Ovary (tissue), 9 donors: ENCODE measurements around the gene HIVEP3. TPM values are rescaled to one million over a fixed set of nuclear protein-coding genes. Genes with fewer than 3 reads are reported as not detected.

Source experiments
- DNase-seq, 5 donors: peaks; one replicate each; pipeline ENCODE4 v3.0.0-alpha.2; 2019 to 2020
- H3K27ac ChIP-seq, 2 donors: fragments of 200-600 bp; one replicate each; pipeline versions ENCODE4 v1.5.1 to v1.8.0; 2019 to 2022
- H3K27me3 ChIP-seq: fragments of 200-600 bp; one replicate; pipeline ENCODE4 v1.8.0; 2022
- H3K36me3 ChIP-seq: fragments of 200-600 bp; sonication (generic); one replicate; pipeline ENCODE4 v1.5.1; 2019
- H3K4me1 ChIP-seq: one replicate; pipeline ENCODE4 v1.8.1; 2013; ENCODE audit warnings: mild to moderate bottlenecking, moderate library complexity; ENCODE audit not compliant: insufficient read depth
- H3K4me3 ChIP-seq: fragments of 200-600 bp; sonication (generic); one replicate; pipeline ENCODE4 v1.5.1; 2017
- H3K9me3 ChIP-seq, 2 donors: fragments of 200-600 bp in 1 of 2; sonication (generic) in 1 of 2; one replicate each; pipeline versions ENCODE4 v1.5.1 to v1.8.1; 2013 to 2019; ENCODE audit warnings: mild to moderate bottlenecking in 1 of 2, moderate library complexity in 1 of 2
- EP300 ChIP-seq: sonication (generic); formaldehyde crosslinking; IDR thresholded peaks from one replicate; pipeline ENCODE4 v1.6.1; 2017; ENCODE audit warnings: antibody characterized with exemption
- POLR2A ChIP-seq: fragments of 450-650 bp; IDR thresholded peaks from one replicate; pipeline ENCODE4 v1.6.1; 2017; ENCODE audit warnings: antibody characterized with exemption, mild to moderate bottlenecking, moderate library complexity
- WGBS, 3 donors: extraction: QIAGEN DNeasy Blood & Tissue Kit in 1 of 3; methylation state at CpG; one replicate each; pipeline versions ENCODE4 v1.1.5 to v1.1.7; 2013 to 2017; 5-methylcytosine and 5-hydroxymethylcytosine counted together
- intact Hi-C, 4 donors: fragments of 100-400 bp; cut with DNase I; formaldehyde crosslinking; loops; one replicate each; pipeline versions ENCODE4 v1.11.0 to v1.15.1; 2022 to 2023
- polyA plus RNA-seq, 2 donors: library from polyadenylated mRNA; stranded (reverse); fragments of 200-250 nt in 1 of 2; fragments of 350-450 nt in 1 of 2; fragmentation: Illumina TruSeq in 1 of 2; extraction: RNeasy Lipid Tissue Mini Kit (QIAGEN cat#74804) in 1 of 2; gene quantifications; one replicate each; pipeline ENCODE4 v1.2.3, GENCODE V29; 2013 to 2014
- total RNA-seq, 7 donors: library from RNA; depleted of rRNA in 2 of 7; stranded (reverse); fragments of >200 nt in 2 of 7; fragmentation: NEBNext Ultra II Directional in 3 of 7; extraction: Animal tissue kit (Norgen Biotek cat#: 25700) in 3 of 7; gene quantifications; one replicate each; pipeline versions ENCODE4 v1.1.0 to v1.2.4, GENCODE V29; 2016 to 2023
- TF ChIP-seq, protein P1 (sequence below), 3 donors: fragments of 450-650 bp in 2 of 3; fragments of 200-600 bp in 1 of 3; IDR thresholded peaks; one replicate each; pipeline versions ENCODE4 v1.5.1 to v1.8.0; 2016 to 2022; ENCODE audit warnings: antibody characterized with exemption in 3 of 3, mild to moderate bottlenecking in 1 of 3
- donor health status: DM: no; HTN: no; CAD: no; lungs with moderate emphysema.
- donor health status: DM: no; HTN: no; CAD: no.
- donor health status: Bipolar disorder and iron deficiency.
- donor health status: DM: yes; HTN: yes; CAD: no.
- donor health status: DM: no; HTN: no; CAD: no.
- donor health status: DM: yes; HTN: yes; CAD: no.

HIVEP3 gene
- total and polyA plus RNA-seq, 9 donors = 3.0 to 7.5 (median 5.2) TPM

DNA sequence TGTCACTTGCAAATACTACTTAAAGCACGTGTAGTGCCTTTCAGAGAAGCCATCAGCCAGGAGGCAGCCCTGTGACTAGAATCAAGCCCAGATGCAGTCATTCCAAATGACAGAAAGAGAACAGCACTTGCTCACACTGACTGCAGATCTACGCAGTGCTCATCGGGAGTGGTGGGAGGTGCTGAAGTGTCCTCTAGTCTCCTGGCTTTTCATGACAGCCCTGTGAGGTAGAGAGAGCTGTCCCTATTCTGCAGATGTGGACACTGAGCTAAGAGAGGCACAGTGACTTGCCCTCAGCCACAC, 371.9 kb downstream of the HIVEP3 start:
- 64 to 74% (median 72%) methylated on average over 3 of the region's 3 CpGs for WGBS, 3 donors
- Histone ChIP-seq H3K27me3 (no peaks in the 10 kb centered on the region), H3K4me3 (no peak overlapping the region), H3K27ac (no peak overlapping the region), H3K36me3 (no peaks in the 10 kb centered on the region), H3K9me3 (no peaks in the 10 kb centered on the region), H3K4me1 (no peaks in the 10 kb centered on the region)
- no peak for TF ChIP-seq POLR2A
- TF ChIP-seq EP300 = no peak
- TF ChIP-seq, protein P1, sequence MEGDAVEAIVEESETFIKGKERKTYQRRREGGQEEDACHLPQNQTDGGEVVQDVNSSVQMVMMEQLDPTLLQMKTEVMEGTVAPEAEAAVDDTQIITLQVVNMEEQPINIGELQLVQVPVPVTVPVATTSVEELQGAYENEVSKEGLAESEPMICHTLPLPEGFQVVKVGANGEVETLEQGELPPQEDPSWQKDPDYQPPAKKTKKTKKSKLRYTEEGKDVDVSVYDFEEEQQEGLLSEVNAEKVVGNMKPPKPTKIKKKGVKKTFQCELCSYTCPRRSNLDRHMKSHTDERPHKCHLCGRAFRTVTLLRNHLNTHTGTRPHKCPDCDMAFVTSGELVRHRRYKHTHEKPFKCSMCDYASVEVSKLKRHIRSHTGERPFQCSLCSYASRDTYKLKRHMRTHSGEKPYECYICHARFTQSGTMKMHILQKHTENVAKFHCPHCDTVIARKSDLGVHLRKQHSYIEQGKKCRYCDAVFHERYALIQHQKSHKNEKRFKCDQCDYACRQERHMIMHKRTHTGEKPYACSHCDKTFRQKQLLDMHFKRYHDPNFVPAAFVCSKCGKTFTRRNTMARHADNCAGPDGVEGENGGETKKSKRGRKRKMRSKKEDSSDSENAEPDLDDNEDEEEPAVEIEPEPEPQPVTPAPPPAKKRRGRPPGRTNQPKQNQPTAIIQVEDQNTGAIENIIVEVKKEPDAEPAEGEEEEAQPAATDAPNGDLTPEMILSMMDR (IDR thresholded peaks at IDR 0.05) = no peak
- intact Hi-C loops = no loop called here
- peak in 1 of 5 donors; percentile 9 for DNase-seq

DNA sequence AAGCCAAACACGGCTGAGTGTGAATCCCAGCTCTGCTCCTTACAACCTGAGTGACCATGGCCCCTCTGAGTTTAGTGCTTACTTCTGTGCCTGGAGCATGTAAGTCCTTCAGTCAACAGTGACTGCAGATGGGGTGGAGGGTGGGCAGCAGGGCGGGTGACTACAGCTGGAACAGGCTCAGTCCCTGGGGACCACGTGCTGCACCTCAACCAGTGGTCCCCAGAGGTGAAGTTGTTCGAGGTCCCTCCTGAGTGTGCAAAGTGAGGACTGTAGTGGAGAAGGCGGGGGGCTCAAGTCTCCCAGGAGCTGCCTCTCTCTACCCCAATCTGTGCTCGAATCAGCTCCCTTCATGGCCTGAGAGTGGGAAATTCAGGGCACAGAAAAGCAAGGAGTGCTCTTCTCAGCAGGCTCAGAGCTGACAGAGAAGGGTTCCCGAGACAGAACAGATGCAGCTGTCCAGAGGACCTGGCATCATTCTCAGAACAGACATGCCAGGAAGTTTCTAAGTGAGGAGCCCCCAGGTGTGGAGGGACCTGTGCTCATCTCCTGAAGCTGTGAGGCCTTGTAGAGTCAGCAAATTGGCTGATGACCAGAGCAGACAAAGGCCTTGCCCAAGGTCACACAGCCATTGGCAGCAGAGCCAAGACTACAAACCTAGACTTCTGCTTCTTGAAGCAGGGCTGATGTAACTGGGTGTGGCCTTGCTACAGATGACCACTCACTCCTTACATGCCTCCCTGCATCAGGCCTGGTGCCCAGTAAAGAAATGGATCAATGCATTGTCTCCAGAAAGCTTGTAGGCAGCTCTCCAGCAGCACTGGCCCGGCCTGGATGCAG, 372.5 kb downstream of the HIVEP3 start:
- H3K36me3 ChIP-seq = no peaks in the 10 kb centered on the region
- no peak overlapping the region for H3K27ac ChIP-seq
- peak in 2 of 5 donors; percentile 7 to 24 for DNase-seq
- 77 to 84% (median 81%) methylated on average over 8 of the region's 8 CpGs for WGBS, 3 donors
- no peaks in the 10 kb centered on the region for H3K9me3 ChIP-seq
- no peak for TF ChIP-seq EP300
- TF ChIP-seq, protein P1 (IDR thresholded peaks at IDR 0.05) = no peak
- no peak for TF ChIP-seq POLR2A
- intact Hi-C loops = no loop called here
- no peaks in the 10 kb centered on the region for H3K27me3 ChIP-seq
- no peak overlapping the region for H3K4me3 ChIP-seq
- no peaks in the 10 kb centered on the region for H3K4me1 ChIP-seq

DNA sequence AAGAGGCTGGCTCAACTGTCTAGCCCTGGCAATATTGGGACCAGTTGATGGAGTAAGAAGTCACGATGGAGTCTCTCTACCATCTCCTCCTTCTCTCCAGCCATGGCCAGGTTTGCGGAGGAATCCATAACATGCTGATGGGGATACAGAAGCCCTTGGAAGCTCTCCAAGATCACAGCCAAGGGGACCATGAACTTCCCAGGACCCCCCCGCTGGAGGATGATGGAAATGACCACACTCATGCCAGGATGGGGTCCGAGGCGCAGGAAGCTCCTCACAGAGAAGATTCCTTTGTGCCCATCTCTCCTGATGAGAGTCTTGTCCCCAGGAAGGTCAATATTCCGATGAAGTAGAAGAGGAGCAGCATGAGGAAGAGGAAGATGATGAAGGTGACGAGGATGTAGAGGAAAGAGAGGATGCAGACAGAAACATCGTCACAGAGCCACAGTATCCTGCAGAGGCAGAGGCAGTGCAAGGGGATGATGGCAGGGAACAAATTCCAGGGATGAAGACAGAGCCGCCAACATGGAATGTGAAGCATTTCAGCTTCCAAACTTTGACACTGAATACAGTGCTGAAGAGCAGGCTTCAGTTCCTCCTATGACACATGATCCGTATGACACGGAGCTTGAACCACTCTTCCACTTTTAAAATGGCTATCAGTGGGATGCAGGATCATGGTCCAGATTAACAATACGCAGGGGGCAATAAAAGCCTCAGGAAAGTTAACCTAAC, 376.4 kb downstream of the HIVEP3 start:
- TF ChIP-seq POLR2A (no peak), EP300 (no peak)
- TF ChIP-seq, protein P1 (IDR thresholded peaks at IDR 0.05) = no peak
- Histone ChIP-seq H3K27me3 (no peaks in the 10 kb centered on the region), H3K4me1 (peaks cover 6% of the 10 kb centered on the region), H3K36me3 (no peaks in the 10 kb centered on the region), H3K27ac (no peak overlapping the region), H3K9me3 (no peaks in the 10 kb centered on the region), H3K4me3 (no peak overlapping the region)
- 76 to 88% (median 81%) methylated on average over 11 to 12 of the region's 12 CpGs for WGBS, 3 donors
- DNase-seq = peak in 1 of 5 donors; percentile 12
- intact Hi-C loops = no loop called here

DNA sequence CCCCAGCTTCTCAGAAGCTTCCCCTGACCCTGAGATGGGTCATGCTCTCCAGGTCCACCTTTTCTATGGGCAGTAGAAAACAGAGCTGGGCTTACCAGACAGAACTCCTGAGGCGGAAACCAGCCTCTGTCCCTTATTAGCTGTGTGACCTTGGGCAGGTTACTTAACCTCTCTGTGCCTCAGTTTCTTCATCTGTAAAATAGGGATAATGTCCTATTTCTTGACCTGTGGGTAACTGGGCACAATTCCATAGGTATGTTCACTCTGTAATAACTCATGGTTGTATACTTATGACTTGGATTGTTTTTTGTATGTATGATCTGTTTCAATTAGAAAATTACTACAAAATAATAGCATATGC, 377.1 kb downstream of the HIVEP3 start:
- Histone ChIP-seq H3K4me3 (no peak overlapping the region), H3K36me3 (no peaks in the 10 kb centered on the region), H3K9me3 (no peaks in the 10 kb centered on the region), H3K27ac (no peak overlapping the region), H3K4me1 (peaks cover 12% of the 10 kb centered on the region), H3K27me3 (no peaks in the 10 kb centered on the region)
- WGBS, 3 donors = 100% methylated on average over 1 of the region's 1 CpG
- no peak for DNase-seq
- intact Hi-C loops = no loop called here
- TF ChIP-seq POLR2A (no peak), EP300 (no peak)
- TF ChIP-seq, protein P1 (IDR thresholded peaks at IDR 0.05) = no peak
